Measurements from ENCODE around the gene KIF6.

GRCh38 chr6:39516471-39516870 lies 208.7 kb downstream of the KIF6 start:
- TF ChIP-seq CTCF (IDR thresholded peaks at IDR 0.05) (no peak), POLR2A (IDR thresholded peaks at IDR 0.05) (no peak), EP300 (IDR thresholded peaks at IDR 0.05; ENCODE audit: low read depth) (no peak), POLR2AphosphoS5 (IDR thresholded peaks at IDR 0.05) (no peak)
